Astrocyte of the hippocampus (primary cell): ENCODE measurements around the gene FZD10.
A peak's percentile ranks its signal among the peaks of the same experiment; 100 is the strongest.

ENCODE experiments used
- DNase-seq: peaks from one replicate; pipeline ENCODE4 v3.0.0; 2011; ENCODE audit warnings: low read depth, low spot score

FZD10 gene

GRCh38 chr12:130154276-130155070 lies 7.8 kb upstream of the FZD10 start:
- DNase-seq: no peak

GRCh38 chr12:130155416-130156073 lies 6.7 kb upstream of the FZD10 start:
- no peak for DNase-seq

GRCh38 chr12:130156652-130157275 lies 5.5 kb upstream of the FZD10 start:
- no peak for DNase-seq

- no peak for DNase-seq
Measured at GRCh38 chr12:130157998-130158753, 4.1 kb upstream of the FZD10 start.

- no peak for DNase-seq
Measured at GRCh38 chr12:130158754-130159059, 3.6 kb upstream of the FZD10 start.

- DNase-seq: no peak
Measured at GRCh38 chr12:130160306-130160705, 2.0 kb upstream of the FZD10 start.

GRCh38 chr12:130160711-130161231 lies 1.5 kb upstream of the FZD10 start:
- DNase-seq: no peak

- peak; percentile 20 for DNase-seq
Measured at GRCh38 chr12:130161261-130162243, 712 bp upstream of the FZD10 start.

GRCh38 chr12:130162745-130163460 lies 639 bp downstream of the FZD10 start:
- peak; percentile 11 for DNase-seq

GRCh38 chr12:130163461-130164215 lies 1.4 kb downstream of the FZD10 start:
- DNase-seq: no peak

- DNase-seq: no peak
Measured at GRCh38 chr12:130164216-130164542, 1.9 kb downstream of the FZD10 start.

- no peak for DNase-seq
Measured at GRCh38 chr12:130164936-130165335, 2.7 kb downstream of the FZD10 start.

GRCh38 chr12:130166306-130166705 lies 4.0 kb downstream of the FZD10 start:
- no peak for DNase-seq

- no peak for DNase-seq
Measured at GRCh38 chr12:130167537-130167936, 5.3 kb downstream of the FZD10 start.

GRCh38 chr12:130169256-130169655 lies 7.0 kb downstream of the FZD10 start:
- no peak for DNase-seq

- no peak for DNase-seq
Measured at GRCh38 chr12:130169924-130170323, 7.7 kb downstream of the FZD10 start.

GRCh38 chr12:130170611-130171010 lies 8.3 kb downstream of the FZD10 start:
- DNase-seq: no peak

- no peak for DNase-seq
Measured at GRCh38 chr12:130177635-130178242, 15.5 kb downstream of the FZD10 start.

- no peak for DNase-seq
Measured at GRCh38 chr12:130178282-130178681, 16.0 kb downstream of the FZD10 start.
